GM12878 (cell line): ENCODE data around the gene BBLN. TPM values are rescaled to one million over a fixed set of nuclear protein-coding genes. Genes with fewer than 3 reads are reported as not detected.

Source experiments
- ATAC-seq: fragments of 200-7000 bp; cut with Tn5 transposase; 3 replicates; pipeline ENCODE4 v1.9.1; 2020; ENCODE audit warnings: mild to moderate bottlenecking, moderate library complexity
- BruUV-seq: library from RNA; stranded (reverse); fragments of 400-500 nt; replicated peaks from 2 replicates; lab custom pipeline; 2021; lab: Mats Ljungman, UMichigan
- CTCF ChIA-PET: fragments of 300-600 bp; sonication (Branson Sonifier 250); formaldehyde crosslinking; extraction: SDS; loops from one replicate; lab custom pipeline; 2021; ENCODE audit warnings: inconsistent platforms; lab: Yijun Ruan, JAX
- POLR2A ChIA-PET: fragments of 350-600 bp; formaldehyde crosslinking; extraction: SDS; loops from one replicate; lab custom pipeline; 2021; ENCODE audit warnings: inconsistent platforms; lab: Charles Lee
- RAD21 ChIA-PET: fragments of 300-600 bp; sonication (Branson Sonifier 250); formaldehyde crosslinking; loops from one replicate; lab custom pipeline; 2023; ENCODE audit warnings: antibody characterized with exemption; ENCODE audit not compliant: unreplicated experiment; lab: Charles Lee
- SMC1A ChIA-PET: fragments of 300-600 bp; sonication (Branson Sonifier 250); formaldehyde crosslinking; loops from one replicate; lab custom pipeline; 2023; ENCODE audit not compliant: unreplicated experiment, uncharacterized antibody; lab: Charles Lee
- DNase-seq: peaks from one replicate; pipeline ENCODE4 v3.0.0-alpha.2; 2011; ENCODE audit warnings: low read depth, low spot score
- FAIRE-seq: peaks from 3 replicates; lab custom pipeline; 2011; peaks lifted over from hg19 to GRCh38; lab: Jason Lieb, UNC
- H2AFZ ChIP-seq: 2 replicates; pipeline ENCODE4 v1.6.0; 2011; ENCODE audit warnings: low read depth, low read length, control low read depth; ENCODE audit not compliant: control insufficient read depth
- H3K27ac ChIP-seq: 2 replicates; pipeline ENCODE4 v1.5.1; 2011; ENCODE audit warnings: control low read depth; ENCODE audit not compliant: control insufficient read depth, insufficient read depth
- H3K27me3 ChIP-seq, 2 experiments: replicated peaks in 1 of 2; 2 replicates each; pipeline versions ENCODE4 v1.6.0 to v1.6.1; 2011; ENCODE audit warnings: low read length in 1 of 2; ENCODE audit not compliant: control insufficient read depth in 2 of 2, insufficient read depth in 2 of 2
- H3K36me3 ChIP-seq, 2 experiments: 2 replicates each; pipeline ENCODE4 v1.5.1; 2011; ENCODE audit warnings: low read length in 1 of 2; ENCODE audit not compliant: control insufficient read depth in 2 of 2, insufficient read depth in 2 of 2
- H3K4me1 ChIP-seq: 2 replicates; pipeline ENCODE4 v1.6.1; 2011; ENCODE audit warnings: mild to moderate bottlenecking, low read length, moderate library complexity, mixed read lengths; ENCODE audit not compliant: control insufficient read depth, insufficient read depth
- H3K4me2 ChIP-seq: 2 replicates; pipeline ENCODE4 v1.6.0; 2011; ENCODE audit warnings: control low read depth; ENCODE audit not compliant: control insufficient read depth, insufficient read depth
- H3K4me3 ChIP-seq: fragments of 200-600 bp; sonication (generic); 2 replicates; pipeline ENCODE4 v1.5.1; 2016
- H3K79me2 ChIP-seq: 2 replicates; pipeline ENCODE4 v1.6.0; 2011; ENCODE audit warnings: low read length; ENCODE audit not compliant: control insufficient read depth, insufficient read depth
- H3K9ac ChIP-seq: 2 replicates; pipeline ENCODE4 v1.8.0; 2011; ENCODE audit warnings: low read length, control low read depth, mixed read lengths; ENCODE audit not compliant: control insufficient read depth, insufficient read depth
- H3K9me3 ChIP-seq: replicated peaks from 3 replicates; pipeline ENCODE4 v1.5.1; 2011; ENCODE audit warnings: mild to moderate bottlenecking, low read length; ENCODE audit not compliant: control insufficient read depth, insufficient read depth
- H4K20me1 ChIP-seq: 2 replicates; pipeline ENCODE4 v1.6.0; 2011; ENCODE audit not compliant: control insufficient read depth, insufficient read depth
- CEBPB ChIP-seq, 2 experiments: fragments of 150-350 bp in 1 of 2; IDR thresholded peaks; 2 replicates each; pipeline ENCODE4 v1.6.1; 2012 to 2014; ENCODE audit warnings: low read depth in 2 of 2, low read length in 2 of 2, borderline replicate concordance in 1 of 2, inconsistent platforms in 1 of 2
- DPF2 ChIP-seq: fragments of 450-650 bp; IDR thresholded peaks from 2 replicates; pipeline ENCODE4 v1.6.1; 2017; ENCODE audit warnings: mild to moderate bottlenecking
- NRF1 ChIP-seq: conservative IDR thresholded peaks from 2 replicates; pipeline ENCODE4 v1.6.1; 2011; ENCODE audit warnings: mild to moderate bottlenecking, low read depth, low read length, improper control_type of control experiment
- PML ChIP-seq: IDR thresholded peaks from 2 replicates; pipeline ENCODE4 v1.6.1; 2012; ENCODE audit warnings: low read length, inconsistent platforms
- ZSCAN29 ChIP-seq: fragments of 450-650 bp; IDR thresholded peaks from 2 replicates; pipeline ENCODE4 v1.6.1; 2017; ENCODE audit warnings: mild to moderate bottlenecking, moderate library complexity
- WGBS: methylation state at CpG from one replicate; pipeline ENCODE4 v1.1.6; 2016; ENCODE audit warnings: low lambda C conversion rate; ENCODE audit not compliant: insufficient replicate concordance, insufficient coverage; ENCODE audit errors: missing lambda C conversion rate; 5-methylcytosine and 5-hydroxymethylcytosine counted together
- in situ Hi-C: fragments of 300-500 bp; cut with MboI; formaldehyde crosslinking; loops from 9 replicates; pipeline ENCODE4 v1.14.3; 2018; ENCODE audit warnings: mixed read lengths
- intact Hi-C: fragments of 100-400 bp; cut with micrococcal nuclease; formaldehyde crosslinking; loops from one replicate; pipeline ENCODE4 v1.14.2; 2022; ENCODE audit not compliant: unreplicated experiment
- polyA plus RNA-seq, 11 experiments: library from polyadenylated mRNA; depleted of rRNA in 4 of 11; unstranded in 6 of 11; stranded (reverse) in 5 of 11; fragments of >200 nt; fragmentation: Nextera tagmentation in 4 of 11; fragmentation: Illumina TruSeq in 1 of 11; extraction: Ambion mirVana in 4 of 11; extraction: Trizol in 1 of 11; gene quantifications; 1 replicate in 1 of 11; 2 replicates in 10 of 11; pipeline versions ENCODE4 v1.2.1 to v1.2.3, GENCODE V29; 2011 to 2016; ENCODE audit warnings: inconsistent platforms in 2 of 11, missing spikeins in 2 of 11, low read depth in 1 of 11
- total RNA-seq, 4 experiments: library from RNA; depleted of rRNA in 3 of 4; stranded (reverse); fragments of >200 nt in 3 of 4; fragmentation: Illumina TruSeq in 1 of 4; extraction: Trizol in 1 of 4; gene quantifications; 2 replicates each; pipeline versions ENCODE4 v1.2.1 to v1.2.3, GENCODE V29; 2013 to 2021
- TF ChIP-seq, protein P1 (sequence below): fragments of 450-650 bp; IDR thresholded peaks from 2 replicates; pipeline ENCODE4 v1.6.1; 2017; ENCODE audit warnings: low read depth, mild to moderate bottlenecking, moderate library complexity
- TF ChIP-seq, protein P2 (sequence below): fragments of 450-650 bp; IDR thresholded peaks from 2 replicates; pipeline ENCODE4 v1.6.1; 2017; ENCODE audit warnings: mild to moderate bottlenecking

The BBLN gene
- total and polyA plus RNA-seq, 10 of the 15 experiments (the other 5 are each of a cell fraction or from before 2014, with no cell fraction given): 3.8 to 194 (median 66.2) TPM

DNA sequence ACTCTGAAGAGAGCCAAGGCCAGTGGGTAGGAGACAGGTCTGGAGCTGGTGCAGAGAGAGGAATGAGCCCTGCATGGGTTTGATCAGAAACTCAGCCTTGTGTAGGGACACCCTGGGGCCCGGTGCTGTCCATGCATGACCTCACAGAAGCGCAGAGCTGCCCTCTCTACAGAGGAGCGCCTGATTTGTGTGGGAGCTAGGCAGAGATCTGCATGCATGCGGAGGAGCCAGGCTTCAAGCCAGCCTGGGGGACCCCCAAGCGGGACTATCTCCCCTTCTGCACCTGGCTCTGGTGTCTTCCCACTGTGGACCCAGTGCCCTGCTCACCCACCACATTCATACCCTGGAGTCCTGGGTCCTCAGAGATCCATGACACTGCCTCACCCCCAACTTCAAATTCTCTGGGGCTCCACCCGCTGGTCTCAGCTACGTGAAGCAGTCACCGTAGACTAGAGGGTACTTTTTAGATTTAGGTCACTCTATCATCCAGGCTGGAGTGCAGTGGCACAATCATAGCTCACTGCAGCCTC is 13.4 kb upstream of the BBLN start:
- RAD21 ChIA-PET: no interaction called here

More for the DNA sequence above, 13.4 kb upstream of the BBLN start:
- H3K4me1 ChIP-seq: no peaks in the 10 kb centered on the region
- intact Hi-C loops: no loop called here
- TF ChIP-seq DPF2 (no peak), PML (no peak), CEBPB (IDR thresholded peaks at IDR 0.05; ENCODE audit: borderline replicate concordance in 1 of 2, low read depth in 2 of 2, low read length in 2 of 2) (no peak), NRF1 (no peak), ZSCAN29 (no peak)
- TF ChIP-seq, protein P1, sequence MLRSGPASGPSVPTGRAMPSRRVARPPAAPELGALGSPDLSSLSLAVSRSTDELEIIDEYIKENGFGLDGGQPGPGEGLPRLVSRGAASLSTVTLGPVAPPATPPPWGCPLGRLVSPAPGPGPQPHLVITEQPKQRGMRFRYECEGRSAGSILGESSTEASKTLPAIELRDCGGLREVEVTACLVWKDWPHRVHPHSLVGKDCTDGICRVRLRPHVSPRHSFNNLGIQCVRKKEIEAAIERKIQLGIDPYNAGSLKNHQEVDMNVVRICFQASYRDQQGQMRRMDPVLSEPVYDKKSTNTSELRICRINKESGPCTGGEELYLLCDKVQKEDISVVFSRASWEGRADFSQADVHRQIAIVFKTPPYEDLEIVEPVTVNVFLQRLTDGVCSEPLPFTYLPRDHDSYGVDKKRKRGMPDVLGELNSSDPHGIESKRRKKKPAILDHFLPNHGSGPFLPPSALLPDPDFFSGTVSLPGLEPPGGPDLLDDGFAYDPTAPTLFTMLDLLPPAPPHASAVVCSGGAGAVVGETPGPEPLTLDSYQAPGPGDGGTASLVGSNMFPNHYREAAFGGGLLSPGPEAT: no peak
- TF ChIP-seq, protein P2, sequence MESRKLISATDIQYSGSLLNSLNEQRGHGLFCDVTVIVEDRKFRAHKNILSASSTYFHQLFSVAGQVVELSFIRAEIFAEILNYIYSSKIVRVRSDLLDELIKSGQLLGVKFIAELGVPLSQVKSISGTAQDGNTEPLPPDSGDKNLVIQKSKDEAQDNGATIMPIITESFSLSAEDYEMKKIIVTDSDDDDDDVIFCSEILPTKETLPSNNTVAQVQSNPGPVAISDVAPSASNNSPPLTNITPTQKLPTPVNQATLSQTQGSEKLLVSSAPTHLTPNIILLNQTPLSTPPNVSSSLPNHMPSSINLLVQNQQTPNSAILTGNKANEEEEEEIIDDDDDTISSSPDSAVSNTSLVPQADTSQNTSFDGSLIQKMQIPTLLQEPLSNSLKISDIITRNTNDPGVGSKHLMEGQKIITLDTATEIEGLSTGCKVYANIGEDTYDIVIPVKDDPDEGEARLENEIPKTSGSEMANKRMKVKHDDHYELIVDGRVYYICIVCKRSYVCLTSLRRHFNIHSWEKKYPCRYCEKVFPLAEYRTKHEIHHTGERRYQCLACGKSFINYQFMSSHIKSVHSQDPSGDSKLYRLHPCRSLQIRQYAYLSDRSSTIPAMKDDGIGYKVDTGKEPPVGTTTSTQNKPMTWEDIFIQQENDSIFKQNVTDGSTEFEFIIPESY: no peak
- TF ChIP-seq, all 136 proteins: peak for 0
- Histone ChIP-seq H3K9ac (no peak overlapping the region), H3K36me3 (no peaks in the 10 kb centered on the region), H3K4me3 (no peak overlapping the region), H2AFZ (no peak overlapping the region), H4K20me1 (no peaks in the 10 kb centered on the region; the same call in 1 of the 2 replicates), H3K79me2 (no peaks in the 10 kb centered on the region), H3K27me3 (peaks cover 0 to 1% of the 10 kb centered on the region in 2 experiments; a peak in 2 of 4 replicates), H3K27ac (no peak overlapping the region), H3K9me3 (no peaks in the 10 kb centered on the region), H3K4me2 (no peak overlapping the region)
- in situ Hi-C loops: no loop called here
- DNase-seq (no peak), FAIRE-seq (no peak), ATAC-seq (no peak)
- no TSS peak for BruUV-seq
- POLR2A ChIA-PET: interaction anchor here (0.5 kb wide), 1 partner anchor 873 kb away, joined by 3 read pairs; no protein-coding TSS in a partner anchor
- CTCF ChIA-PET: no interaction called here
- SMC1A ChIA-PET: no interaction called here
- WGBS: 23% methylated on average over 7 of the region's 8 CpGs
